Testis (tissue), 2 donors: ENCODE data around the gene HSD17B11.

Experiments used
- POLR2A ChIP-seq: fragments of 450-650 bp; IDR thresholded peaks from one replicate; pipeline ENCODE4 v1.6.1; 2017; ENCODE audit warnings: antibody characterized with exemption, mild to moderate bottlenecking, moderate library complexity
- TF ChIP-seq, protein P1 (sequence below), 3 experiments: fragments of 450-650 bp in 2 of 3; fragments of 200-600 bp in 1 of 3; sonication (generic) in 1 of 3; IDR thresholded peaks; one replicate each; pipeline ENCODE4 v1.5.1; 2016 to 2019; ENCODE audit warnings: antibody characterized with exemption in 3 of 3, mild to moderate bottlenecking in 2 of 3, moderate library complexity in 1 of 3

- TF ChIP-seq, protein P1, sequence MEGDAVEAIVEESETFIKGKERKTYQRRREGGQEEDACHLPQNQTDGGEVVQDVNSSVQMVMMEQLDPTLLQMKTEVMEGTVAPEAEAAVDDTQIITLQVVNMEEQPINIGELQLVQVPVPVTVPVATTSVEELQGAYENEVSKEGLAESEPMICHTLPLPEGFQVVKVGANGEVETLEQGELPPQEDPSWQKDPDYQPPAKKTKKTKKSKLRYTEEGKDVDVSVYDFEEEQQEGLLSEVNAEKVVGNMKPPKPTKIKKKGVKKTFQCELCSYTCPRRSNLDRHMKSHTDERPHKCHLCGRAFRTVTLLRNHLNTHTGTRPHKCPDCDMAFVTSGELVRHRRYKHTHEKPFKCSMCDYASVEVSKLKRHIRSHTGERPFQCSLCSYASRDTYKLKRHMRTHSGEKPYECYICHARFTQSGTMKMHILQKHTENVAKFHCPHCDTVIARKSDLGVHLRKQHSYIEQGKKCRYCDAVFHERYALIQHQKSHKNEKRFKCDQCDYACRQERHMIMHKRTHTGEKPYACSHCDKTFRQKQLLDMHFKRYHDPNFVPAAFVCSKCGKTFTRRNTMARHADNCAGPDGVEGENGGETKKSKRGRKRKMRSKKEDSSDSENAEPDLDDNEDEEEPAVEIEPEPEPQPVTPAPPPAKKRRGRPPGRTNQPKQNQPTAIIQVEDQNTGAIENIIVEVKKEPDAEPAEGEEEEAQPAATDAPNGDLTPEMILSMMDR (IDR thresholded peaks at IDR 0.05), result no peak
- no peak for TF ChIP-seq POLR2A
These were observed 81.4 kb downstream of the HSD17B11 start for GRCh38 chr4:87309625-87310024.
